Adrenal gland (tissue), 5 donors: ENCODE measurements around the gene TFPT.

Source experiments
- POLR2A ChIP-seq, 2 donors: fragments of 450-650 bp; IDR thresholded peaks; one replicate each; pipeline ENCODE4 v1.6.1; 2017; ENCODE audit warnings: antibody characterized with exemption in 2 of 2, mild to moderate bottlenecking in 2 of 2, moderate library complexity in 1 of 2
- TF ChIP-seq, protein P1 (sequence below), 6 experiments: fragments of 450-650 bp in 4 of 6; fragments of 200-600 bp in 2 of 6; sonication (generic) in 1 of 6; IDR thresholded peaks; 1 replicate in 5 of 6; 2 replicates in 1 of 6; pipeline versions ENCODE4 v1.5.1 to v1.8.0; 2016 to 2021; ENCODE audit warnings: antibody characterized with exemption in 6 of 6, mild to moderate bottlenecking in 2 of 6, moderate library complexity in 1 of 6
- donor health status: DM: no; HTN: no; CAD: no.

- TF ChIP-seq, protein P1, sequence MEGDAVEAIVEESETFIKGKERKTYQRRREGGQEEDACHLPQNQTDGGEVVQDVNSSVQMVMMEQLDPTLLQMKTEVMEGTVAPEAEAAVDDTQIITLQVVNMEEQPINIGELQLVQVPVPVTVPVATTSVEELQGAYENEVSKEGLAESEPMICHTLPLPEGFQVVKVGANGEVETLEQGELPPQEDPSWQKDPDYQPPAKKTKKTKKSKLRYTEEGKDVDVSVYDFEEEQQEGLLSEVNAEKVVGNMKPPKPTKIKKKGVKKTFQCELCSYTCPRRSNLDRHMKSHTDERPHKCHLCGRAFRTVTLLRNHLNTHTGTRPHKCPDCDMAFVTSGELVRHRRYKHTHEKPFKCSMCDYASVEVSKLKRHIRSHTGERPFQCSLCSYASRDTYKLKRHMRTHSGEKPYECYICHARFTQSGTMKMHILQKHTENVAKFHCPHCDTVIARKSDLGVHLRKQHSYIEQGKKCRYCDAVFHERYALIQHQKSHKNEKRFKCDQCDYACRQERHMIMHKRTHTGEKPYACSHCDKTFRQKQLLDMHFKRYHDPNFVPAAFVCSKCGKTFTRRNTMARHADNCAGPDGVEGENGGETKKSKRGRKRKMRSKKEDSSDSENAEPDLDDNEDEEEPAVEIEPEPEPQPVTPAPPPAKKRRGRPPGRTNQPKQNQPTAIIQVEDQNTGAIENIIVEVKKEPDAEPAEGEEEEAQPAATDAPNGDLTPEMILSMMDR (IDR thresholded peaks at IDR 0.05): peak in 1 of 6 experiments; percentile 2
- peak; percentile 55 to 87 for TF ChIP-seq POLR2A (IDR thresholded peaks at IDR 0.05)
These were observed 22.4 kb upstream of the TFPT start, which contains the start of gene CNOT3 for GRCh38 chr19:54137699-54138488.
